ENCODE measurements around the gene PUS7.
"Not testable (repeated sequence)": the region's sequence is repeated elsewhere in the genome, so short reads cannot be mapped to it uniquely, and the experiment has no call there.

Gene PUS7

DNA sequence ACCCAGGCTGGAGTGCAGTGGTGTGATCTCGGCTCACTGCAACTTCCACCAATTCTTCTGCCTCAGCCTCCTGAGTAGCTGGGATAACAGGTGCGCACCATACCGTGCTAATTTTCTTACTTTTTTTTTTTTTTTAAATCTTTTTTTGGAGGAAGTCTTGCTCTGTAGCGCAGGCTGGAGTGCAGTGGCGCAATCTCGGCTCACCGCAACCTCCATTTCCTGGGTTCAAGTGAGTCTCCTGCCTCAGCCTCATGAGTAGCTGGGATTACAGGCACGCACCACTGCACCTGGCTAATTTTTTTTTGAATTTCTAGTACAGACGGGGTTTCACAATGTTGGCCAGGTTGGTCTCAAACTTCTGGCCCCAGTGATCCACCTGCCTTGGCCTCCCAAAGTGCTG lies 79.9 kb downstream of the PUS7 start:
- DNase-seq: not testable (repeated sequence)

GRCh38 chr7:105439174-105439893 lies 82.7 kb downstream of the PUS7 start:
- no peak for DNase-seq

DNA sequence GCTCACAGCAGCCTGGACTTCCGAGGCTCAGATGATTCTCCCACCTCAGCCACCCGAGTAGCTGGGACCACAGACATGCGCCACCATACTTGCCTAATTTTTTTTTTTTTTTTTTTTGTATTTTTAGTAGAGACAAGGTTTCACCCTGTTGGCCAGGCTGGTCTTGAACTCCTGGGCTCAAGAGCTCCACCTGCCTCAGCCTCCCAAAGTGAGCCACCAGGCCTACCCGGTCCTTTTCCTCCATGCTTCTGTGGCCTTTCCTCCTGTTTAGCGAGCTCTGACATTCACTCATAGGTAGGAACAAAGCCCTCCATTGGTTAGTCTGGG lies 83.3 kb downstream of the PUS7 start:
- DNase-seq: no peak

DNA sequence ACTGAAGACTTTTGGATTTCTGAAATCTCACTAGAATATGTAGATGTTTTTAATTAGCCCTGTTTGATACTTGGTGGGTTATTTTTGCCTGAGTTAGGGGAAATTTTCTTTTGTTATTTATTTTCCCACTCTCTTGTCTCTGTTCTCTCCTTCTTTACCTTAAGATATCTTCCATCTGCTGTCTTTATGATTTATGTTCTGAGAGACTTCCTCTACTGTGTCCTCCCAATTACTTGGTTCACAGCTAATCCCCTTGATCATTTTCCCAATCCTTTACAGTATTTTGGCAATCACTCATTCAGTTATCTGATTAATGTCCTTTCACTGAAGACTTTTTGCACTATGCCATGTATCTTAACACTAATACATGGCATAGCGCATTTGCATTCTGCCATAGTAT lies 83.8 kb downstream of the PUS7 start:
- no peak for DNase-seq

- not testable (repeated sequence) for DNase-seq
These were observed 84.7 kb downstream of the PUS7 start for GRCh38 chr7:105437356-105437755.

- peak; percentile 37 for DNase-seq
These were observed 92.1 kb downstream of the PUS7 start for GRCh38 chr7:105429746-105430612.

- no peak for DNase-seq
These were observed 95.4 kb downstream of the PUS7 start for GRCh38 chr7:105426606-105427146.

DNA sequence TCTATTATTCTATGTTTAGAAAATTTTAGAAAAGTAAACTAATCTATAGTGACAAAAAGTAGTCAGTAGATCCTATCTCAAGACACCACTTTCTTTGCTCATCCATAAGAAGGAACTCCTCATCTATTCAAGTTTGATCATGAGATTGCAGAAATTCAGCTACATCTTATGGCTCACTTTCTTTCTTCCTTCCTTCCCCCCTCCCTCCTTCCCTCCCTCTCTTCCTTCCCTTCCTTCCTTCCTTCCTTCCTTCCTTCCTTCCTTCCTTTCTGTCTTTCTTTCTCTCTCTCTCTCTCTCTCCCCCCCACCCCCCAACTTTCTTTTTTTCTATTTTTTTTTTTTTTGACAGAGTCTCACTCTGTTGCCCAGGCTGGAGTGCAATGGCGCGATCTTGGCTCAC lies 98.1 kb downstream of the PUS7 start:
- DNase-seq: no peak

DNA sequence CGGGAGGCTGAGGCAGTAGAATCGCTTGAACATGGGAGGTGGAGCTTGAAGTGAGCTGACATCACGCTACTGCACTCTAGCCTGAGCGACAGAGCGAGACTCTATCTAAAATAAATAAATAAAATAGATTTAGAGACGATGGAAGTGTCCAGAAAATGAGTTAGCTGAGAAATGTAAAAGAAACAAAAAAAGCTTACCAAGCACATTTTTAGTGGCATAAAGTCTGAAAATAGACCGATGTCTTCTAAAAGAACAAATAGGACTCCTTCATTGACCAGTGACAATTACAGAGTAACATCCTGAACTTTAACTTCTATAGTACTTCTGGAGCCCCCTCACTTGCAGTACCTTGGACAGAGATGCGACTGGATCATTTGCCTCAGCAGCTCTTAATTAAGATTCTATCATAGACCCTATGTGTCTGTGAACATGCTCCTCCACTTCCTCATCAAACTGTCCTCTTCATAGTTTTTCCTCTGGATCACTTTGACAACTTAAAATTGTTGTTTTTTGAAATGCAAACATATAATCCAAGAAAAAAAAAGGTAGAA lies 108.1 kb downstream of the PUS7 start:
- DNase-seq: no peak

DNA sequence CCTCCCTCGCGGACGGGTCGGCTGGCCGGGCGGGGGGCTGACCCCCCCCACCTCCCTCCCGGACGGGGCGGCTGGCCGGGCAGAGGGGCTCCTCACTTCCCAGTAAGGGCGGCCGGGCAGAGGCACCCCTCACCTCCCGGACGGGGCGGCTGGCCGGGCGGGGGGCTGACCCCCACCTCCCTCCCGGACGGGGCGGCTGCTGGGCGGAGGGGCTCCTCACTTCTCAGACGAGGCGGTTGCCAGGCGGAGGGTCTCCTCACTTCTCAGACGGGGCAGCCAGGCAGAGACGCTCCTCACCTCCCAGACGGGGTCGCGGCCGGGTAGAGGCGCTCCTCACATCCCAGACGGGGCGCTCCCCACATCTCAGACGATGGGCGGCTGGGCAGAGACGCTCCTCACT lies 111.3 kb downstream of the PUS7 start:
- DNase-seq: not testable (repeated sequence)

DNA sequence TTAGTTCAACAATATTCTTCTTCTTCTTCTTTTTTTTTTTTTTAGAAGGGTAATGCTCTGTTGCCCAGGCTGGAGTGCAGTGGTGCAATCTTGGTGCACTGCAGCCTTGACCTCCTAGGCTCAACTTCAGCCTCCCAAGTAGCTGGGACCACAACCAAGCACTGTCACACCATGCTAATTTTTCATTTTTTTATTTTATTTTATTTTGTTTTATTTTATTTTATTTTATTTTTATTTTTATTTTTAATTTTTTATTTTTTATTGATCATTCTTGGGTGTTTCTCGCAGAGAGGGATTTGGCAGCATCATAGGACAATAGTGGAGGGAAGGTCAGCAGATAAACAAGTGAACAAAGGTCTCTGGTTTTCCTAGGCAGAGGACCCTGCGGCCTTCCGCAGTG lies 112.3 kb downstream of the PUS7 start:
- not testable (repeated sequence) for DNase-seq

DNA sequence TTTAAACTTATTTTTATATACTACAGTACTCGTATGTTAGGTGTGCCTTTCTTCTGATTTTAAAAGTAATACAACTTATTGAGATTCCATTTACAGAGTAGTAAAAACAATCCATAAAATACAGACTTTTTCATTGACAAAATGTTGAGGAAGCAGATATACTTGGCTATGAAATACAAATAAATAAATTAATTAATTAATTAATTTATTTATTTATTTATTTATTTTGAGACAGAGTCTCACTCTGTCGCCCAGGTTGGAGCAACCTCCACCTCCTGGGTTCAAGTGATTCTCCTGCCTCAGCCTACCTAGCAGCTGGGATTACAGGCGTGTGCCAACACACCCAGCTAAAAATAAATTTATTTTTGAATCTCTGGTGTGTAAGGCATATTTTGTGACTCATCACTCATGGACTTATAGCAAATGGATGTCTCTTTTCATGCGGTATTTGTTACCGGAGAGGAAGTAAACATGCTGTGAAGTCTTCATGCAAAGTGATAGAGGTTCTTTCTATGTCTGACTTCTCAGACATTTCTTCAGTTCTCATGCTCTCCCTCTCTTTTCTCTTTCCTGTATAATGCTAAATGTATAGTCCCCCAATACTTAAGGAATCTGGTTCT lies 113.2 kb downstream of the PUS7 start:
- no peak for DNase-seq

Data from effector CD4-positive, alpha-beta T cell (primary cell).